ENCODE data around the gene MACROD2. TPM values are rescaled to one million over a fixed set of nuclear protein-coding genes. Genes with fewer than 3 reads are reported as not detected.

The MACROD2 gene
- total RNA-seq, 1 experiment from 2014 or later = 1.6 TPM

GRCh38 chr20:14488756-14489479 lies 493.6 kb downstream of the MACROD2 start:
- Histone ChIP-seq H4K8ac (replicated peaks; ENCODE audit: insufficient read length, low read depth, low read length) (no peak overlapping the region), H3K4me2 (ENCODE audit: insufficient read depth, insufficient read length, low read length) (no peak overlapping the region), H4K91ac (ENCODE audit: insufficient read length, low read depth, low read length) (no peak overlapping the region), H3K27me3 (ENCODE audit: insufficient read depth, low read length) (no peaks in the 10 kb centered on the region), H3K27ac (ENCODE audit: insufficient read length, low read depth, low read length) (no peak overlapping the region), H4K5ac (ENCODE audit: insufficient read length, low read depth, low read length) (no peak overlapping the region), H3K9ac (ENCODE audit: extremely low read depth, insufficient read length, low read length) (no peak overlapping the region), H3K18ac (ENCODE audit: insufficient read length, low read depth, low read length) (no peak overlapping the region), H3K9me3 (ENCODE audit: control insufficient read depth, low read depth, low read length) (no peaks in the 10 kb centered on the region), H2AFZ (ENCODE audit: low read length) (no peak overlapping the region), H2BK20ac (ENCODE audit: low read depth, low read length, poor library complexity, severe bottlenecking) (no peak overlapping the region), H2BK12ac (ENCODE audit: insufficient read length, low read depth, low read length) (no peak overlapping the region), H2BK15ac (ENCODE audit: low read depth, low read length) (no peak overlapping the region), H2BK120ac (ENCODE audit: low read depth, low read length, poor library complexity, severe bottlenecking) (no peak overlapping the region), H3K23ac (ENCODE audit: insufficient read length, low read depth, low read length) (no peak overlapping the region), H4K20me1 (ENCODE audit: control insufficient read depth, insufficient read depth, insufficient read length) (no peaks in the 10 kb centered on the region), H2BK5ac (ENCODE audit: insufficient read length, low read length) (no peak overlapping the region), H3K56ac (ENCODE audit: insufficient read length, low read depth, low read length) (no peak overlapping the region), H2AK5ac (ENCODE audit: insufficient read length, low read length) (no peak overlapping the region), H3K79me1 (ENCODE audit: insufficient read depth, low read depth, low read length, poor library complexity, severe bottlenecking) (no peaks in the 10 kb centered on the region), H3K4me1 (ENCODE audit: insufficient read depth, low read length) (no peaks in the 10 kb centered on the region), H3K14ac (ENCODE audit: insufficient read depth, low read length) (no peak overlapping the region), H3K4ac (ENCODE audit: low read depth, low read length) (no peak overlapping the region), H3K23me2 (ENCODE audit: insufficient read length, low read depth, low read length, poor library complexity, severe bottlenecking) (no peaks in the 10 kb centered on the region), H3T11ph (ENCODE audit: low read length) (no peak overlapping the region), H3K79me2 (ENCODE audit: insufficient read depth, low read length) (no peaks in the 10 kb centered on the region; the same call in 1 of the 2 replicates)
- no peak for DNase-seq
- WGBS (ENCODE audit: extremely low coverage, insufficient read length, low lambda C conversion rate) = no CpG with 5 or more reads among the region's 5 CpGs
- Mint-ChIP-seq H3K27ac (no peak overlapping the region), H3K4me1 (0 out of 4 replicates have a peak, but pooled peaks cover 0 to 4% of the 10 kb centered on the region in 2 experiments), H3K4me3 (no peak overlapping the region), H3K27me3 (ENCODE audit: low read depth) (no peaks in the 10 kb centered on the region), H3K36me3 (ENCODE audit: insufficient read depth in 1 of 3, low read depth in 3 of 3) (no peaks in the 10 kb centered on the region), H3K9me3 (no peaks in the 10 kb centered on the region; a peak in 2 of 5 replicates)
- TF ChIP-seq, protein P1, sequence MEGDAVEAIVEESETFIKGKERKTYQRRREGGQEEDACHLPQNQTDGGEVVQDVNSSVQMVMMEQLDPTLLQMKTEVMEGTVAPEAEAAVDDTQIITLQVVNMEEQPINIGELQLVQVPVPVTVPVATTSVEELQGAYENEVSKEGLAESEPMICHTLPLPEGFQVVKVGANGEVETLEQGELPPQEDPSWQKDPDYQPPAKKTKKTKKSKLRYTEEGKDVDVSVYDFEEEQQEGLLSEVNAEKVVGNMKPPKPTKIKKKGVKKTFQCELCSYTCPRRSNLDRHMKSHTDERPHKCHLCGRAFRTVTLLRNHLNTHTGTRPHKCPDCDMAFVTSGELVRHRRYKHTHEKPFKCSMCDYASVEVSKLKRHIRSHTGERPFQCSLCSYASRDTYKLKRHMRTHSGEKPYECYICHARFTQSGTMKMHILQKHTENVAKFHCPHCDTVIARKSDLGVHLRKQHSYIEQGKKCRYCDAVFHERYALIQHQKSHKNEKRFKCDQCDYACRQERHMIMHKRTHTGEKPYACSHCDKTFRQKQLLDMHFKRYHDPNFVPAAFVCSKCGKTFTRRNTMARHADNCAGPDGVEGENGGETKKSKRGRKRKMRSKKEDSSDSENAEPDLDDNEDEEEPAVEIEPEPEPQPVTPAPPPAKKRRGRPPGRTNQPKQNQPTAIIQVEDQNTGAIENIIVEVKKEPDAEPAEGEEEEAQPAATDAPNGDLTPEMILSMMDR (conservative IDR thresholded peaks at IDR 0.05) = no peak

Measured in H9 (cell line).